KOPT-K1 (cell line): ENCODE measurements around the gene TNFAIP8.

Experiments used
- H3K27ac ChIP-seq: fragments of 200-600 bp; sonication (generic); 2 replicates; pipeline ENCODE4 v1.5.1; 2016; ENCODE audit warnings: antibody characterized with exemption, mild to moderate bottlenecking, low read depth, low read length; ENCODE audit not compliant: poor library complexity, severe bottlenecking
- H3K36me3 ChIP-seq: fragments of 200-600 bp; sonication (generic); 2 replicates; pipeline ENCODE4 v1.5.1; 2017; ENCODE audit warnings: antibody characterized with exemption, mild to moderate bottlenecking, low read length, moderate library complexity; ENCODE audit not compliant: insufficient read depth
- H3K9me3 ChIP-seq: fragments of 200-600 bp; sonication (generic); 2 replicates; pipeline ENCODE4 v1.5.1; 2017; ENCODE audit warnings: antibody characterized with exemption, low read length, mild to moderate bottlenecking; ENCODE audit not compliant: insufficient read depth, poor library complexity, severe bottlenecking

TNFAIP8 gene

DNA sequence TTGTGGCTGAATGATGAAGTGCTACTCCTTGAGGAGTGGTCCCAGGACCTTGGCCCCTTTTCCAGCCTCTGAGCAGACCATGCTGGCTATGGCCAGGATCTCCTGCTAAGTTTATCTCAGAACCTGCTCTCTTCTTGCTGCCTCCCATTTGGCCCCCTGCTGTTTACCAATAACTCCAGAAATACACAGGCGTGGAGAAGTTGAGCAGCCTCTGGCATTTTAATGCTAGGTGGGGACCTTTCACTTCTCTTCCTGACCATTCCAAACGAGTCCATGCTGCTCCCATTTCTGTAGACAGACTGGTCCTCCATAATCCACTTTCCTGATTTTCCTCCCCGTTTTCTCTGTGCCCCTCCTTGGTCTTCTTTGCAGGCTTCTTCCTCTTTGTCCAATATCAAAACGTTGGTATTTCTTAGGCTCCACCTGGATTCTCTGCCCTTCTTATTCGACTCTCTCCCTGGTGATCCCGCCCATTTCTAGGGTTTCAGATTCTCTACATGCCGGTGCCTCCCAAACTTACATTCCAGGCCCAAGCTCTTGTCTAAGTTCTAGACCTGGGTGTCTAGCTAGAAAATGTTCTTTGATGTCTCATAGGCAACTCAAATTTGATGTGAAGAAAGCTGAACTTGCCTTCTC is 33.4 kb upstream of the TNFAIP8 start:
- Histone ChIP-seq H3K27ac (peak overlapping the region; percentile 56), H3K36me3 (0 out of 2 replicates have a peak, but pooled peaks cover 4% of the 10 kb centered on the region), H3K9me3 (no peaks in the 10 kb centered on the region)

- Histone ChIP-seq H3K36me3 (0 out of 2 replicates have a peak, but pooled peaks cover 4% of the 10 kb centered on the region), H3K9me3 (no peaks in the 10 kb centered on the region), H3K27ac (peak overlapping the region; percentile 56)
Observed at GRCh38 chr5:119322948-119323537, 32.8 kb upstream of the TNFAIP8 start.

DNA sequence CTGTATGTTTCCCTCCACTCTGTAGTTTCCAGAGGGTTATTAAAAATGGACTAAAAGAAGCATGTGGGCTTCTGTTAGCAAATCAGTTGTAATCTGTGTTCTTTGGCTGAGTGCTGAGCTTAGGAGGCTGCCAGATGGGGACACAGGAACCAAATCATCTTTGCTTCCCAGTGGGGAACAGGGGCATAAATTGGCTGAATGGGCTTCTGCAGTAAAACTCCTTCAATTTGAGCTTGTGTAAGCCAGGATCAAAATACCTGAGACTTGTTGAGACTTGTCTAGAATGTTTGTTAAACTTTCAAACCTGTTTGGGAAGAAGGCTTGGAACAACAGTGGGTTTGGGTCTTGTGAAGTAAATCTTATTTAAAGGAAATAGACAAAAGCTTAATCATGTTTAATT is 32.2 kb upstream of the TNFAIP8 start:
- Histone ChIP-seq H3K9me3 (no peaks in the 10 kb centered on the region), H3K27ac (peak overlapping the region; percentile 56)

DNA sequence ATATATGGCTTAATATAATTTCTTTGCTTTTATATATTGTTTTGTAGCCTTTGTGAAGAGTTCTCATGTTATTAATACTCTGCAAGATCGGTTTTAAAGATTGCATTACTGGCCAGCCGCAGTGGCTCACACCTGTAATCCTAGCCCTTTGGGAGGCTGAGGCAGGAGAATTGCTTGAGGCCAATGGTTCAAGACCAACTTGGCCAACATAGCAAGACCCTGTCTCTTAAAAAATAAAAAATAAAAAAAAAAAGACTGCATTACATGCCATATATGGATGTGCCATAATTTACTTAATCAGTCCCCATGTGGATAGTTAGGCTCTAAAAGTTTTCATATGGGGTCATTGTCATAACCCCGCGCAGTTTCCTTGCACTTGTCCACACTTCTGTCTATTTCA is 31.0 kb upstream of the TNFAIP8 start:
- no peaks in the 10 kb centered on the region for H3K36me3 ChIP-seq
- H3K27ac ChIP-seq = no peak overlapping the region
- no peaks in the 10 kb centered on the region for H3K9me3 ChIP-seq

More for the DNA sequence above, 32.2 kb upstream of the TNFAIP8 start:
- H3K36me3 ChIP-seq = 0 out of 2 replicates have a peak, but pooled peaks cover 4% of the 10 kb centered on the region

- Histone ChIP-seq H3K27ac (peak overlapping the region; percentile 95), H3K9me3 (no peaks in the 10 kb centered on the region), H3K36me3 (no peaks in the 10 kb centered on the region)
Observed at GRCh38 chr5:119327018-119327417, 28.8 kb upstream of the TNFAIP8 start.

GRCh38 chr5:119328753-119329602 is 26.8 kb upstream of the TNFAIP8 start:
- no peaks in the 10 kb centered on the region for H3K9me3 ChIP-seq
- no peaks in the 10 kb centered on the region for H3K36me3 ChIP-seq
- peak overlapping the region; percentile 95 for H3K27ac ChIP-seq

DNA sequence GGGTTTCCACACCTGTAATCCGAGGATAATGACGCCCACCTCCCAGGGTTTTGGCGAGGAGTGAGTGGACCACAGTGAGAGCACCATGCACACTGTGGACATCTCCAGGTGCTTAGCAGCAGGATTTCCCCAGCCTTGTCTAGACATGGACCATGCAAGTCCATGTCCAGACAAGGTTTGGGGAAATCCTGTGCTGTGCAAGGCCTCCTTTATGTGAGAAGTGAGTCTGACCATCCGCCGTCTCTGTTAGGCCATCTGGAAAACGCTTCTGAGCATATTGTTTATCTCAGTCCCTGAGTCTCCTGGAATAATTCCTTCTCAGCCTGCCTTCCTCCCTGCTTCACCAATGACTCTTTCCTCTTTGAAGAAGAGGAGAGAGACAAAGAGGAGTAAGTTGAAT is 26.2 kb upstream of the TNFAIP8 start:
- H3K27ac ChIP-seq = peak overlapping the region; percentile 95
- H3K36me3 ChIP-seq = no peaks in the 10 kb centered on the region
- H3K9me3 ChIP-seq = no peaks in the 10 kb centered on the region

DNA sequence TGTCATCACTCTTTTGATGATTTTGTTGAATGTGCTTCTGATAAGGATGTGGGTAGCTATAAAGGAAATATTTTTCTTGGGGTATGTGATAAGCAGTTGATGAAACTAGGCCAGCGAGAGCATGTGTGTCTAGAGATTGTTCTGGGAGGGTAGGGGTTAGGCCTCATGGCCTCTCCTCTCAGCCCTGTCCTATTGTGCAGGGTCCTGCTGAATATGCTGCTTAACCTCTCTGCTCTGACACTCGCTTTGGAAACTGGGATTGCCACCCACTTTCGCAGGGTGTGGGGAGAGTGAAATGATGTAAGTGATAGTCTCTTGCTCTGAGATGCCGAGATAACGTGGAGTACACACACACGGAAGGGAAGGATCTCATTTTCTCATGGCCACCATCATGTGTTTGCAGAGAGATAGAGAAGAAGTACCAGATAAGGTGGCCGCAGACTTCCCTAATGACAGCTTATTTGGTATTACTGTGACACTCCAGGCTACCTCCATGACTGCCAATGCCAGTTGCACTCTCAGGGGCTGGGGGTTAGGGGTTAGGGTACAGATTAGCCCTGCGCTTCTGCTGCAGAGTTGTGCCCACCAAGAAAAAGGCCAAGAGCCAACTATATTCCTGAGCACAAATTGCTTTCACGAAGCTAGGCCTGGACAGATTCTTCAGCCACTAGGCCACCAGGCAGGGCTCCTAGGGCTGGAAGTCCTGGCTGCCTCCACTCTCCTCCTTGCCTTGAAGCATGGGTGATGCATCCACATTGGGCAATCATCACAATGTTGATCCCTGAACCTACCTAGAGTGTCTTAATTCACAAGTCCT is 25.2 kb upstream of the TNFAIP8 start:
- Histone ChIP-seq H3K27ac (peak overlapping the region; percentile 95), H3K36me3 (no peaks in the 10 kb centered on the region; the same call in 1 of the 2 replicates), H3K9me3 (no peaks in the 10 kb centered on the region)

DNA sequence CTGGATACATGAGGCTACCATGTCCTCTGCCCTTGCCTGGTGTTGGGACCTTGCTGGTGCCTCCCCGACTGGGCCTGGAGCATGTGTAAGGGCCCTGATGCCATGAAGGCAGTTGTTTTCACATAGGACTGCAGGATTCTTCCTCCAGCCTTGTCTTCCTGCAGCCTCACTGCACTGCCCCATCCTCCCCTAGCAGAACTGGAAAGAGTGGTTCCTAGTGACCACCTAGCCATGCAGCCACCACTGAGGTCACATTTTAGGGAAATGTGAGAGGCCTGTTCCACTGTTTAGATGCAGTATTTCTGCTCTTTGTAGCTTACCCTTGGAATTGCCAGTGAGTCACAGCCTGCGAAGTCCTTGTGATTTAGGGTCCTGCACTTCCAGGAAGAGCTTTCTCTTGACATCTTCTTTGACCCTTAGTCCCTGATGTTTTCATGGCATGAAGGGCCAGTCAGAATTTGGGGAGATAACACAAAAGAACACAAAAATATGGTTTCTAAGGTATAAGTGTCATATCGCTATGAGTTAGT is 24.2 kb upstream of the TNFAIP8 start:
- Histone ChIP-seq H3K27ac (peak overlapping the region; percentile 95), H3K9me3 (no peaks in the 10 kb centered on the region), H3K36me3 (no peaks in the 10 kb centered on the region; the same call in 1 of the 2 replicates)

GRCh38 chr5:119332208-119332607 is 23.6 kb upstream of the TNFAIP8 start:
- H3K9me3 ChIP-seq = no peaks in the 10 kb centered on the region
- H3K27ac ChIP-seq = peak overlapping the region; percentile 95

GRCh38 chr5:119332978-119333401 is 22.8 kb upstream of the TNFAIP8 start:
- Histone ChIP-seq H3K36me3 (no peaks in the 10 kb centered on the region; the same call in 1 of the 2 replicates), H3K27ac (peak overlapping the region; percentile 95), H3K9me3 (no peaks in the 10 kb centered on the region)

More at GRCh38 chr5:119332208-119332607, 23.6 kb upstream of the TNFAIP8 start:
- H3K36me3 ChIP-seq = no peaks in the 10 kb centered on the region; the same call in 1 of the 2 replicates

DNA sequence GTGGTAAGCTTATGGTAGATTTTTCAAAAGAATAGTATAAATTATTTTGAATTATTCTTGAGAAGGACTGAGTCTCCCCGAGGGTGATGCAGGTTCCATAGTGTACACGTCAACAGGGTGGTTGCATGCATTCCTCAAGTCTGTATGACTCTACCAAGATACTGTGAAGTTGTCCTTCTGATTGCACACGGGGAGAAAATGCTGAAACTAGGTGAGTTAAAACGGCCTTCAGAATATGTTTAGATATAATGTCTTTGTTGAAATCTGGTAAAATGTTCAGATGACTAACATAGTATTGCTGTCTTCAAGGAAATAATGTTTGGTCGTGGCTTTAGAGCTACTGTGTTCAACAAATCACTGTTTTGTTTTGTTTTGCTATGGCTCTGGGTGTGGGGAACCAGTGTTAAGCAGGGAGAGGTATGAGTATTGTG is 22.4 kb upstream of the TNFAIP8 start:
- H3K27ac ChIP-seq = peak overlapping the region; percentile 95
- no peaks in the 10 kb centered on the region for H3K9me3 ChIP-seq

GRCh38 chr5:119335261-119335677 is 20.6 kb upstream of the TNFAIP8 start:
- Histone ChIP-seq H3K27ac (peak overlapping the region; percentile 95), H3K36me3 (no peaks in the 10 kb centered on the region; the same call in 1 of the 2 replicates), H3K9me3 (no peaks in the 10 kb centered on the region)

More for the DNA sequence above, 22.4 kb upstream of the TNFAIP8 start:
- no peaks in the 10 kb centered on the region; the same call in 1 of the 2 replicates for H3K36me3 ChIP-seq

- H3K36me3 ChIP-seq = no peaks in the 10 kb centered on the region; the same call in 1 of the 2 replicates
- H3K9me3 ChIP-seq = no peaks in the 10 kb centered on the region
- peak overlapping the region; percentile 95 for H3K27ac ChIP-seq
Observed at GRCh38 chr5:119336262-119336661, 19.6 kb upstream of the TNFAIP8 start.
